ENCODE results near the gene PAWR. TPM values are rescaled to one million over a fixed set of nuclear protein-coding genes. Genes with fewer than 3 reads are reported as not detected.

PAWR gene
- total and polyA plus RNA-seq, 2 of the 13 experiments (the other 11 are each of a cell fraction or from before 2014, with no cell fraction given): 29.1 to 36.1 TPM

DNA sequence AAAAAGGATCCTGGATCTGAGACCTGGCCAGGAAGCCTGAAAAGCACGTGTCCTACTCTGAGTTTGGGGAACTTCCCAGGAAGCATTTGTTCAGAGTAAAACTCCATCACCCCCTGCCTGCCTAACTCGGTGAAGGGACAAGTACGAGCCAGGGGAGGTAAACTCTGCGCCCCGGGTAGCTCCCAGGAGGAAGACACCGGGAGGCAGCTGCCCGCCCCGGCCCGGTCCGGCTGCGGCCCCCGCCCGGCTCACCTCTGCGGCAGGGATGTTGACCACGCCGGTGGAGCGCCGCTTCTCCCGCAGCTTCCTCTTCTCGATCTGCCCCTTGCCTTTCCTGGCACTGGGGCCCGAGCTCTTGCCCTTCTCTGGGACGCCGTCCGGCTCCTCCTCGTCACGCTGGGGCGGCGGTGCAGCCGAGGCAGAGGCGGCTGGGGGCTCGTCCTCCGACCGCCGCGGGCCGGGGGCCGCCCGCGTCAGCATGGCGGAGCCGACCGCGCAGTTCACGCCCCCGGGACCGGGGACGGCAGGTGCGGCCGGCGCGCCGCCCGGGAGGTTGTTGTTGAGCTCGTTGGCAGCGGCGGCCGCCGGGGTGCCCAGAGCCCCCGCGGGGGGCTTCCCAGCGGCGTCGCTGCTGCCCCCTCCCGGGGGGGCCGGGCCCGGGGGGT is 1.2 kb downstream of the PAWR start (continued):
- TF ChIP-seq ZNF776 (CRISPR knock-in tag; IDR thresholded peaks at IDR 0.05) (peak; percentile 20; the same call in 1 of the 2 replicates), ZFYVE20 (CRISPR knock-in tag; IDR thresholded peaks at IDR 0.05; ENCODE audit: borderline replicate concordance, low read depth) (no peak), ZNF674 (CRISPR knock-in tag; IDR thresholded peaks at IDR 0.05; ENCODE audit: low read depth) (0 out of 2 replicates have a peak, but pooled peaks have one; percentile 37), HMGXB3 (CRISPR knock-in tag; IDR thresholded peaks at IDR 0.05; ENCODE audit: borderline replicate concordance) (no peak), ONECUT2 (CRISPR knock-in tag; IDR thresholded peaks at IDR 0.05) (0 out of 2 replicates have a peak, but pooled peaks have one; percentile 5), ZBTB4 (CRISPR knock-in tag; IDR thresholded peaks at IDR 0.05; ENCODE audit: borderline replicate concordance) (no peak), NAIF1 (CRISPR knock-in tag; IDR thresholded peaks at IDR 0.05; ENCODE audit: borderline replicate concordance) (no peak), SYNCRIP (IDR thresholded peaks at IDR 0.05; ENCODE audit: insufficient read depth, low read depth, low read length) (no peak), ZNF644 (CRISPR knock-in tag; IDR thresholded peaks at IDR 0.05; ENCODE audit: low read depth) (no peak), FOXK2 (IDR thresholded peaks at IDR 0.05) (no peak), TP53 (CRISPR knock-in tag; conservative IDR thresholded peaks at IDR 0.05) (0 out of 2 replicates have a peak, but pooled peaks have one; percentile 47), ZNF800 (CRISPR knock-in tag; IDR thresholded peaks at IDR 0.05) (no peak), SAP130 (CRISPR knock-in tag; IDR thresholded peaks at IDR 0.05; ENCODE audit: low read depth) (0 out of 2 replicates have a peak, but pooled peaks have one; percentile 42), ZNF329 (CRISPR knock-in tag; IDR thresholded peaks at IDR 0.05; ENCODE audit: low read depth) (peak; percentile 19; the same call in 1 of the 2 replicates), MXI1 (IDR thresholded peaks at IDR 0.05; ENCODE audit: borderline replicate concordance, low read depth, low read length) (peak; percentile 68; the same call in 2 of the 3 replicates)
- TF ChIP-seq, protein P1, sequence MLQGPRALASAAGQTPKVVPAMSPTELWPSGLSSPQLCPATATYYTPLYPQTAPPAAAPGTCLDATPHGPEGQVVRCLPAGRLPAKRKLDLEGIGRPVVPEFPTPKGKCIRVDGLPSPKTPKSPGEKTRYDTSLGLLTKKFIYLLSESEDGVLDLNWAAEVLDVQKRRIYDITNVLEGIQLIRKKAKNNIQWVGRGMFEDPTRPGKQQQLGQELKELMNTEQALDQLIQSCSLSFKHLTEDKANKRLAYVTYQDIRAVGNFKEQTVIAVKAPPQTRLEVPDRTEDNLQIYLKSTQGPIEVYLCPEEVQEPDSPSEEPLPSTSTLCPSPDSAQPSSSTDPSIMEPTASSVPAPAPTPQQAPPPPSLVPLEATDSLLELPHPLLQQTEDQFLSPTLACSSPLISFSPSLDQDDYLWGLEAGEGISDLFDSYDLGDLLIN (CRISPR knock-in tag; IDR thresholded peaks at IDR 0.05; ENCODE audit: borderline replicate concordance): no peak
- TF ChIP-seq, protein P2, sequence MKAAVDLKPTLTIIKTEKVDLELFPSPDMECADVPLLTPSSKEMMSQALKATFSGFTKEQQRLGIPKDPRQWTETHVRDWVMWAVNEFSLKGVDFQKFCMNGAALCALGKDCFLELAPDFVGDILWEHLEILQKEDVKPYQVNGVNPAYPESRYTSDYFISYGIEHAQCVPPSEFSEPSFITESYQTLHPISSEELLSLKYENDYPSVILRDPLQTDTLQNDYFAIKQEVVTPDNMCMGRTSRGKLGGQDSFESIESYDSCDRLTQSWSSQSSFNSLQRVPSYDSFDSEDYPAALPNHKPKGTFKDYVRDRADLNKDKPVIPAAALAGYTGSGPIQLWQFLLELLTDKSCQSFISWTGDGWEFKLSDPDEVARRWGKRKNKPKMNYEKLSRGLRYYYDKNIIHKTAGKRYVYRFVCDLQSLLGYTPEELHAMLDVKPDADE (CRISPR knock-in tag; IDR thresholded peaks at IDR 0.05): 0 out of 2 replicates have a peak, but pooled peaks have one; percentile 61
